Hematopoietic multipotent progenitor cell treated with erythropoietin and hydrocortisone succinate and interleukin-3 and kit ligand, for 15 days (in vitro differentiated cells): ENCODE data around the gene TSHZ3.

Experiments used
- DNase-seq: peaks from one replicate; pipeline ENCODE4 v3.0.0-alpha.2; 2015; ENCODE audit warnings: low spot score

TSHZ3 gene

DNA sequence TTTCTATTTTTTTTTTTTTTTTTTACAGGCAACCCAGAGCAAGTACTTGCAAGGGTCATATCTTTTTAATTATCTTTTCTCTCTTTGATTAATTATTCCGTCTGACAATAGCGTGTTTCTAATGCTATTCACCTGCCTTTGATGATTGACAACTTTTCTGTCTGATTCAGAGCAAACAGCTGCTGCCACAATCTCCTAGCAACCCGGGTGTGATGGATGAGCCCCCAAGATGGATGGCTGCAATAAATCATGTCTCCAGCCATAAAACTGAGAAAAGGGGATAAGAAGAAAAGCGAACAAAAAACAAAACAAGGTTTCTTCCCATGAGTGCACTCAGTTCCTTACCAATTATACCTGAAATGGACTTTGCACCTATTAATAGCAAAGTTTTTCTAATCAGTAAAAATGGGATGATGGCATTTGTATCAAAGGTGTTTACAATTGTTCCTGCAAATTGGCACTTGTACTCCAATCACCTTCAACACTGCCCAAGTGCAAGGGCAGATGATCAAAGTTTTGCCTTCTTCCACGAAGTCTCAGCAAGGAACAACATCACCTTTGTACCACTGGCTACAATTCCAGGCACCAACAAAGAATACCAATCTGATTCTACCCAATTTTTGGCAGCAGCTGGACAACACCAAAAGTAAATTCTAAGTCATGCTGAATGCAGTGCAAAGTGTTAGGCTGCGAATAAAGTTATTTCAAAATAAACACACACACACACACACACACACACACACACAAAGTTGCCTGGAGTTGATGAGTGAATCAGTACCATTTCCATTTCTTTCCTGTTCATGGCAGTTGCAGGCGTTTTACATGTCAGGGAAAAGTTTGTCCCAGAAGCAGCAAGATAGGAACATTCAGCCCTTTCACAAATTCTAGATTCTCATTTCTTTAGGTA lies 12.0 kb downstream of the TSHZ3 start:
- DNase-seq, result no peak

DNA sequence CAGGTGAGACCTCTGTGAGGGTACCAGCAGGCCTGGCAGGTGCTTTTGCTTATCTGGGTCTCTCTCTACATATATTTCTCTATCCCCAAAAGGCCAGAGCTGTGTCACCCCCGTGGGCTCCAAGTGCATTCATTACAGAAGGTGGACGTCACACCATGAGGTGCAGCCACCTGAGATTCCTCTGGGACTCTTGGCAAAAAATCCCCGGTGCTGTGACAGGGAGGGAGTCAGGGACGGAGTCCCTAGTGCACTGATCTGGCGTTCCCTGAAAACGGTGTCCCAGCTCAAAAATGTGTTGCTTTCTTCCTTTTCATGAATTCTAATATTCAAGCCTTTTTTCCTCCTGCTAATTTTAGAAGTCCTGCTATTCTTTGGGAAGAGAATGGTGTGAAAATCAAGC lies 13.5 kb downstream of the TSHZ3 start:
- no peak for DNase-seq

GRCh38 chr19:31334849-31335624 lies 14.2 kb downstream of the TSHZ3 start:
- no peak for DNase-seq

DNA sequence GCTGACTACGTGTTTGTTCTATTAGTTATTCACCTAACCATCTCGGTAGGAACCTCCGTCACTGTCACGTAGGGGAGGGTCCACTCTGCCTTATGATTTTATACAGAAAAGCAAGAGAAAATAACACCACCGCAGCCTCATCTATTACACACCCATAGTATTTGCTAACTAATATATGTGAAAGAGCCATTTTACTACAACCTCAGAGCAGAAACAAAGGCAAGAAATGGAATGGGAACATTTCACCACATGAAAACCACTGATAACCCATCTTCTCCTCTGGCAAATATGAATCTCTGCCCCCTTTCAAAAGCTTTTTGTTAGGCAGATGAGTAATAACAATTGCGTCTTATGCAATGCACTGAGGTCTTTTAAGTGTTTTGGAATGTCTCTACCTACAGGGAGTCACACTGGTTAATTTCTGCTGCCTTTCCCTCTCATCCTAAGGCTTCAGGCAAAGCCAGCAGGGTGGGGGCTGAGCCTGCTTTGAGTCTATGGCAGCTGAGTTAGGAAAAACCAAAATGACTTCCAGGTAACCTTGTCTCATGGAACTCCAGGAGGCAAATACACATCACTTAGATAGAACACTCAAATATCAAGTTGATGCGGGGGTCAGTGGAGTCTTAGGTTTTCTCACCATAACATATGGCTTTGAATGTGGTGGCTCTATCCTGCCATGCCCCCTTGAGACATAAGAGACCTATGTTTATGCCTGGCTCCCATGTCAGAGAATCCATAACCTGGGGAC lies 15.0 kb downstream of the TSHZ3 start:
- DNase-seq, result no peak

DNA sequence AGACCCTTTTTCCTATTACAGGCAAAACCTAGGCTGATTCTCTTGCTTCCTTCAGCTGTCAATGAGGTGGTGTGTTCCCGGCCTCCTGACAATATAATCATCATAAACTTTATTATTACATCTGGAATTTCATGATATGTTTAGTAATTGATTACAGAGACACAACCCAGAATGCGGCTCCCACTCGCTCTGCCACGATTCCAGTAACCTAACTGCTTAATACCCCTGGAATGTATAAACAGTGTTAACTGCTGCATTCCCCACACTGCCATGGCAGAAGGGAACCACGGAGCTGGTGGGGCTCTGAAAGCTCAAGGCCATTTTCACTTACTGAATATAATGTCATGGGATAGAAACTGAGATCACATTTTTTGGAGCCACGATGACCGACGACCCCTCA lies 17.1 kb downstream of the TSHZ3 start:
- no peak for DNase-seq

DNA sequence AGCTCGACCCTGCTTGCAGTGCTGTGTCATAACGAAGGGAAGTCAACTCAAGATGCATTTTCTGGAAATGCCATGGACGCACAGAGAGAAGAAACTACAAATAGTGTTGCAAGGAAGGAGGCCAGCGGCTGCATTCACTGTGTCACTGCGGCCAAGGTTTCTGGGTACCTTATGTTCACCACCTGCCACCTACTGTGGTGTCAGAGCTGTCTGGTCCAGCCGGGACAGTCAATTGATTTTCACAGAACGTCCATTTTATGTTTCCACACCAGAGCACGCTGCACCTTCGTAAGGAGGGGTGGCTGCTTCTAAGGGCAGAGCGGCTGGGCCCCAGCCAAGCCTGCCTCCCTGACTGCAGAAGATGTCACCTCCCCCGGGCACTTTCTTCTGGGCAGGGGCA lies 17.7 kb downstream of the TSHZ3 start:
- no peak for DNase-seq

- no peak for DNase-seq
Measured at GRCh38 chr19:31330761-31331160, 18.5 kb downstream of the TSHZ3 start.

- no peak for DNase-seq
Measured at GRCh38 chr19:31330237-31330636, 19.0 kb downstream of the TSHZ3 start.

DNA sequence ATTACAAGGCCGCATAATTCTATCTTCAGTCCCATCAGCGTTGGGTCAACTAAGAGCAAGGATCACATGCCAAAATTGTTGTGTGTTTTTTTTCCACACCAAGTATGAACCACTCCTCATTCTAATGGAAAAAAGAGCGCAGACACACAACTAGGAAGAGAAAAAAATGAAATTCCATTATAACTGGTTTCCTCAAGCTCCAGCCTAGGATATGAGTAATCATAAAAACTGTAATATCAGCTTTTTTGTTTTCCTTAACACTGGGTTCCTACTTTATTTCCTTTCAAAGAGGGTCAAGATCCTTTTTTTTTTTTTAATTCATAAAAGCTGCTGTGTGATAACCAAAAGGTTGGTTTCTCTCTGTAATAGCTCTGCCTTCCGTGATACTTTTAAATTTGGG lies 19.4 kb downstream of the TSHZ3 start:
- no peak for DNase-seq

GRCh38 chr19:31328238-31328637 lies 21.0 kb downstream of the TSHZ3 start:
- DNase-seq, result no peak

DNA sequence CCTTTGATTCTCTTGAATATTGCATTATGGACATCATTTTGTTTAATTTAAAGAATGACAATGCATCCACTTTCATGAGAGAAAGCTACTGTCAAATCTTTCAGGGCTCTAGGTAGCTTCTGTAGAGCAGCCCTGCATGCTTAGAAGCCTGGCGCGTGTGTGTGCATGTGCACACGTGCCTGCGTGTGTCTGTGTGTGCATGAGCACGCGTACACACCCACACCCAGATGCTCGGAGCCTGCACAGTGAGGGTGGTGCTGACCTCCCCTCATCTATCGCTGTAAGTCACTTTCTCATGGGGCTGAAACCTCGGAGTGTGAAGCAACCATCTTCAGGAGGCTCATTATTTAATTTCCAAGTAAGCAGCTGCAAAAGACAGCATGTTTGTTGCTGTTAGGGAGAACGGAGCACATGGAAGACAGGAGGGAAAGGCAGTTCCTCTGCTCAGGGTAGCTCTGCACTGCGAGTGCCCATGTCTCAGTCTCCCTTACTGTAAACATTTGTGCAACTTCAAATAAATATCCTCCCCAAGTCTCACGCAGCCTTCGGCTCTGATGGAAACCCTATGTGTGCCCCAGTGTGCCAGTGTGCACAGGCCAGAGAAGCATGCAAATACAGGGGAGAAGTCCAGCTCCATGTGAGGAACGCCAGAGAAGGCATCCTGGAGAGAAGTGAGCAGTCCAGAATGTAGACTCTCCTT lies 22.8 kb downstream of the TSHZ3 start:
- no peak for DNase-seq

GRCh38 chr19:31325342-31325741 lies 23.9 kb downstream of the TSHZ3 start:
- no peak for DNase-seq

DNA sequence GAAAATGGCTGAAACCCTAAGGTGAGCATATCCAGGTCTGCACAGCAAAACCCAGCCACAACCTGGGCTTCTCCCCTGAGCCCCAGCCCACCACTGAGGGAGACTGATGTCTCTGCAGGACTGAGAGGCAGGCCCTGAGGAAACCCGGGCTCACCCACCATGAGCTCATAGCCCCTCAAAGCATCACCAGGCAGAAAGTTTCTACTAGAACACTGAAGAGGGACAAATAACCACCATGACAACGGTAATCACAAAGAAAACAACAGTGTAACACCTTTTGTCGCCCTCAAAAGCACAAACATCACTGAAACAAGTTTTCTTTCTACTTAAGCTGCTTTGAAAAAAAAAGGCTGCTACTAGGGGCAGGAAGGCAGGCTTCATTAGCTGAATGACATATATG lies 29.8 kb downstream of the TSHZ3 start:
- DNase-seq, result no peak

GRCh38 chr19:31318790-31319425 lies 30.3 kb downstream of the TSHZ3 start:
- DNase-seq, result no peak

- DNase-seq, result no peak
Measured at GRCh38 chr19:31317570-31317969, 31.7 kb downstream of the TSHZ3 start.

DNA sequence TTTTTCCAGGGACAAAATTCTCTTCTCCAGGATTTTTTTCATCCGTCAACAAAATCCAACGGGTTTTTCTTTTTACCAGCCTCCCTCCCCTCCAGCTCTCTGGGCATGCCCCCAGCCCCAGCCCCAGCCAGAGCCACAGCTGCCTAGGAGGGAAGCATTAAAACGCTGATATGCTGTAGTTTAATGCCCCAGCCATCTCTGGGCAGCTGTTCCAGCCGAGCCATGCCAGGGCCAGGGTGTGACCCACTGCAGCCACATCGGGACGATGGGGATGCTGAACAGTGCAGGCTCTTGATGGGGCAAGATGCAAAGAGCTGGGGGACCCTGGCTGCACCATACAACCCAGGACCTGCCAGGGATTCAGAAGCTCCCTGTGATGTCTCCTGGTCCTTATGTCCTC lies 32.1 kb downstream of the TSHZ3 start:
- no peak for DNase-seq

GRCh38 chr19:31316201-31316951 lies 32.9 kb downstream of the TSHZ3 start:
- no peak for DNase-seq

DNA sequence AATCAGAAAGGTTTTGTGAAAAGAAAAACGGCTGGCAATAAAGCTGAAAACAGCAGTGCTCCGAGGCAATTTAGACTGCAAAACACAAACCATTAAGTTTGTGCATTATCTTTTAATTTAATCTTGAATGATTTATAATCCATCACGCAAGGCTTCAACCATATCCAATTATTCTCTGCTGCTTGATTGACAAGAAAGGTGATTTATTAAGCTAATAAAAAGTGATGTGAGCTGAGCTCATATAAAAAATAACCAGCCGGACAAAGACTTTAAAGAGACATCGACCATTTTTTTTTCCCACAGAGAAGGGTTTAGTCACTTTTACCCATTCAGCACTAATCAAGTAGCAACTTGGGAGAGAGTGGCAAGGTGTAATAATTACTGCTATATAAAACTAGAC lies 33.6 kb downstream of the TSHZ3 start:
- DNase-seq, result no peak

DNA sequence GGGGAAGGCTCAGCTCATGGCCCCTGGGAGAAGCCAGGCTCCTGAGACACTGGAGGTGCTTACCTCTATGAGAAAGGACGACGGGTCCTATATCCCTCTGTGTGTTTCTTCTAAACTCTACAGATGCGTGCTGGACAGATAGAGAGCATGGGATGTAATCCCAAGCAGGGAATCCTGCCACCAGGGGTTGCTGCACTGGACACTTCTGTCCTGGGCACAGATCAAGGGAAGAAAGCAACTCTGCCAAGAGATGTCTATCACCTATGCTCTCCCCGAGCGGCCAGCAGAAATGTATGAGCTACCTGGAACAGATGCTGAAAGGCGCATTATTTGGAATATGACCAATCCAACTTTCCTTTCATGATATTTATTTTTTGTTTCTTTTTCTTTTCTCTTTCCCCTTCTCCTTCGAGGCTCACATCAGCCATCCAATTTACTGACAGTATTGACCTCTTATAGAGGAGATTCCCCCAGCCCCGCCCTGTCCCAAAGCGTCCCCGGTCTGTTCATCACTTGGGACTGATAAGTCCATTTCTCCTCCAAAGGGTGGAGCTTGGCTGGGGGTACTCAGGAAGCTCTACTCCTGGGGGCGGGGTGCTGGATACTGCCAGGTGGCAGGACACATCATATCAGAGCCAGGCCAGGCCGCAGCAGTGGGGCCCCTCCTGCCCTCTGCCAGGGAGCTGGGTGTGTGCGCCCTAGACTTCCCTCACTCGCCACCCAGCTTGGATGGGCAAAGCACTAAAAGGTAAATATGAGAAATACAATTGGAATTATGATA lies 34.2 kb downstream of the TSHZ3 start:
- no peak for DNase-seq

DNA sequence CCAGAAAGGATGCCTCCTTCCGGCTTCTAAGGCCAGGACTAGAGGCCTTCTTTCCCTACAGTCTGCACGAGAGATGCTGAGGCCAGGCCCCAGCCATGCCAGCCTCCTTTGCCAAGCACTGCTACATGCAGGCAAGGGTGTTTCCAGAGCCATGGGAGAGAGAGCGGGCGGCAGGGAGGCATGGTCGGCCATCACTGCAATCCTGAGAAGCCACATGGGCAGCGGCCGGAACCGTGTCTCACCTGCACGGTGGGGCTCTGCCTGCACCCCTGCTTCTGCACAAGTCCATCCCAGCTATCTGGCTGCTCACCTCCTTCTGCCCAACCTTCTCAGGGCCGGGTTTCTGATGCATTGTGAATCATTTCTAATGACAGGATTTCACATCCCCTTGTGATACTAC lies 35.1 kb downstream of the TSHZ3 start:
- DNase-seq, result no peak
